C1 segment of cervical spinal cord (tissue), 14 donors: ENCODE results near the gene KCNH4.
"Not testable (repeated sequence)": the region's sequence is repeated elsewhere in the genome, so short reads cannot be mapped to it uniquely, and the experiment has no call there.

ENCODE experiments used
- DNase-seq, 14 donors: peaks; one replicate each; lab custom pipeline; 2025; lab: John Stamatoyannopoulos, UW

KCNH4 gene

GRCh38 chr17:42193969-42194899 is 13.3 kb upstream of the KCNH4 start, which contains the start of gene GHDC:
TSS of gene GHDC (minus strand) at chr17:42194494. CDS start at chr17:42193581, 913 bp downstream.
- peak in 13 of 14 donors; percentile 55 to 86 (median 81) for DNase-seq

- DNase-seq, result peak in 1 of 14 donors; percentile 8
Measured at GRCh38 chr17:42193216-42193968, 12.4 kb upstream of the KCNH4 start.

GRCh38 chr17:42192189-42193126 is 11.5 kb upstream of the KCNH4 start:
- DNase-seq, result no peak

- no peak for DNase-seq
Measured at GRCh38 chr17:42191275-42191608, 10.3 kb upstream of the KCNH4 start.

GRCh38 chr17:42190491-42191274 is 9.7 kb upstream of the KCNH4 start:
- DNase-seq, result no peak

- no peak for DNase-seq
Measured at GRCh38 chr17:42189651-42189965, 8.7 kb upstream of the KCNH4 start.

- DNase-seq, result peak in 2 of 14 donors; percentile 9 to 24
Measured at GRCh38 chr17:42188749-42189650, 8.1 kb upstream of the KCNH4 start.

GRCh38 chr17:42187833-42188232 is 6.9 kb upstream of the KCNH4 start:
- DNase-seq, result no peak

- not testable (repeated sequence) for DNase-seq
Measured at GRCh38 chr17:42186191-42186590, 5.2 kb upstream of the KCNH4 start.

GRCh38 chr17:42185621-42185930 is 4.6 kb upstream of the KCNH4 start:
- no peak for DNase-seq

GRCh38 chr17:42184713-42185620 is 4.0 kb upstream of the KCNH4 start, which contains the start of gene HCRT:
TSS of gene HCRT (minus strand) at chr17:42185452. CDS start at chr17:42185365, 87 bp downstream.
- DNase-seq, result no peak

GRCh38 chr17:42183741-42184711 is 3.1 kb upstream of the KCNH4 start:
- peak in 13 of 14 donors; percentile 17 to 88 (median 70) for DNase-seq

GRCh38 chr17:42182927-42183734 is 2.2 kb upstream of the KCNH4 start:
- no peak for DNase-seq

GRCh38 chr17:42181851-42182207 is 887 bp upstream of the KCNH4 start:
- DNase-seq, result no peak

GRCh38 chr17:42180411-42180921 is 476 bp downstream of the KCNH4 start:
- DNase-seq, result no peak

- DNase-seq, result peak in 2 of 14 donors; percentile 8 to 9
Measured at GRCh38 chr17:42179911-42180410, 981 bp downstream of the KCNH4 start.
